ENCODE measurements around the gene WFDC11.

The WFDC11 gene

GRCh38 chr20:45621593-45621992, 48.4 kb downstream of the WFDC11 start:
- DNase-seq = no peak

DNA sequence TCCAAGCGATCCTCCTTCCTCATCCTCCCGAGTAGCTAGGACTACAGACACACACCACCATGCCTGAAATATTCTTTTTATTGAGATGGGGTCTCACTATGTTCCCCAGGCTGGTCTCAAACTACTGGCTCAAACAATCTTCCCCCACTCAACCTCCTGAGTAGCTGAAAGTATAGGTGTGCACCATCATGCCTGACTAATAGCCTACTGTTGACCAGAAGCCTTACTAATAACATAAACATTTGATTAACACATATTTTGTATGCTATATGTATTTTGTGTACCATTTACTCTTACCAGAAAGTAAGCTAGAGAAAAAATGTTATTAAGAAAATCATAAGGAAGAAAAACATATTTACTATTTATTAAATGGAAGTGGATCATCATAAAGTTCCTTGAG, 52.4 kb downstream of the WFDC11 start:
- DNase-seq = no peak

- DNase-seq = no peak
Observed at GRCh38 chr20:45612314-45612713, 57.7 kb downstream of the WFDC11 start.

DNA sequence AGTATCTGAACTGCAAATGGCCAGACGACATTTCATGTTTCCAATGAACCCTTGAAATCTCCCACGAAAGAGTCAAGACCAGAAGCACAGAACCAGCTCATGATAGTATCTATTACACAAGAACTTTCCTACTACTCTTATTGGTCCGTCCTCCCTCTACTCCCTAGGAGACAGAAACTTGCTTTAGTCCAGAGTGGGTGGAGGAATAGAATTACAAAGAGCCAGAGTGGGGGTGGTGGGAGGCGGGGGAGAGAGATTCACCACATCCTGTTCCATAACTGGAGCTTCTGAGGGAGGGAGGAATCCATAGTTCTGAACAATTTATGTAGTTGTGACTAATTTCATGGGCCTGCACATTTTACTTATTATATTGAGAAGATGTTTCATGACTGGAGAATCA, 59.0 kb downstream of the WFDC11 start:
- no peak for DNase-seq

DNA sequence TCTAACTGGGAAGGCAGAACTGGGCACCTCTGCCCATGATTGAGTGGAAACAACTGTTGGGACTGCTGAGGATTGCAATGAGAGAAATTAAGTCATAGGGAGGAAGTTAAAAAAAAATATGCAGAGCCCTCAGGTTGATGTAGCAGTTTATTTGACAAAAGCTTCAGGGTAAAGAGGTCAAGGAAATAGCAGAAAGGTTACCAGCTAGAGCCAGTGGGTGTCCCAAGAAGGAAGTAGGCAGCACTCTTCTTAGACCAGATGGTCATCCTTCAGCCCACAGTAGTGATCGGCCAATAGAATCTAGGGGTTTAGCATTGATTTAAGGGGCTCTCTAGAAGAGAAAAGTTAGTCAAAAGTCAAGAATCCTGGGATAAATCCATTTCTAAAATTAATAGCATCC, 62.2 kb downstream of the WFDC11 start:
- DNase-seq = no peak
